GM23248 (cell line): ENCODE measurements around the gene PODXL.

ENCODE experiments used
- EZH2 ChIP-seq: fragments of 200-600 bp; sonication (generic); IDR thresholded peaks from 2 replicates; pipeline ENCODE4 v1.6.1; 2018; ENCODE audit warnings: antibody characterized with exemption, mild to moderate bottlenecking; ENCODE audit not compliant: insufficient read depth, poor library complexity, severe bottlenecking
- EZH2phosphoT487 ChIP-seq: fragments of 200-600 bp; sonication (generic); IDR thresholded peaks from 2 replicates; pipeline ENCODE4 v1.6.1; 2018; ENCODE audit warnings: antibody characterized with exemption, moderate library complexity, mild to moderate bottlenecking, low read depth; ENCODE audit not compliant: insufficient read depth

DNA sequence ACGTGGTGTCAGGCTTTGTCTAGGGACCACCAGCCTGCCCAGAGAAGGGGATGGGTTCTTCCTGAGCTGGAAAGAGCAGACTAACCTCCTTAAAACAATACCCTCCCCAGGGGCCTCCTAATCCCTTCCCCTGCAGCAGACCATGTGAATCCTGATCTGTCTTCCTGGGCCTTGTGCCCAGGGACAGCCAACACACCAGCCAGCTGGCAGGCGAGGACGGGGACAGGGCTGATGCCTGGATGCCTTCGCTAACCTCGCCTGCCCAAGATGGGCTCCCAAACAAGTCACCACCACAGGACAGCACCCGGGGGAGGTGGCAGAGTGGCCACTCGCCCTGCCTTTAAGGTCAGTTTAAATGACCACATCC is 17.6 kb downstream of the PODXL start:
- TF ChIP-seq EZH2phosphoT487 (no peak), EZH2 (no peak)
